SU-DHL-6 (cell line): ENCODE measurements around the gene WAC.

ENCODE experiments used
- EZH2phosphoT487 ChIP-seq: fragments of 200-600 bp; sonication (generic), shearing (Covaris generic); conservative IDR thresholded peaks from 2 replicates; pipeline ENCODE4 v1.6.1; 2018; ENCODE audit warnings: mild to moderate bottlenecking, antibody characterized with exemption, low read length, moderate library complexity, mixed read lengths
- TF ChIP-seq, protein P1 (sequence below): fragments of 200-600 bp; sonication (generic); IDR thresholded peaks from one replicate; pipeline ENCODE4 v1.5.1; 2017; ENCODE audit warnings: antibody characterized with exemption, mild to moderate bottlenecking, low read length, moderate library complexity; ENCODE audit not compliant: insufficient read depth, poor library complexity, severe bottlenecking

- TF ChIP-seq, protein P1, sequence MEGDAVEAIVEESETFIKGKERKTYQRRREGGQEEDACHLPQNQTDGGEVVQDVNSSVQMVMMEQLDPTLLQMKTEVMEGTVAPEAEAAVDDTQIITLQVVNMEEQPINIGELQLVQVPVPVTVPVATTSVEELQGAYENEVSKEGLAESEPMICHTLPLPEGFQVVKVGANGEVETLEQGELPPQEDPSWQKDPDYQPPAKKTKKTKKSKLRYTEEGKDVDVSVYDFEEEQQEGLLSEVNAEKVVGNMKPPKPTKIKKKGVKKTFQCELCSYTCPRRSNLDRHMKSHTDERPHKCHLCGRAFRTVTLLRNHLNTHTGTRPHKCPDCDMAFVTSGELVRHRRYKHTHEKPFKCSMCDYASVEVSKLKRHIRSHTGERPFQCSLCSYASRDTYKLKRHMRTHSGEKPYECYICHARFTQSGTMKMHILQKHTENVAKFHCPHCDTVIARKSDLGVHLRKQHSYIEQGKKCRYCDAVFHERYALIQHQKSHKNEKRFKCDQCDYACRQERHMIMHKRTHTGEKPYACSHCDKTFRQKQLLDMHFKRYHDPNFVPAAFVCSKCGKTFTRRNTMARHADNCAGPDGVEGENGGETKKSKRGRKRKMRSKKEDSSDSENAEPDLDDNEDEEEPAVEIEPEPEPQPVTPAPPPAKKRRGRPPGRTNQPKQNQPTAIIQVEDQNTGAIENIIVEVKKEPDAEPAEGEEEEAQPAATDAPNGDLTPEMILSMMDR, result no peak
- TF ChIP-seq EZH2phosphoT487, result no peak
Observed at GRCh38 chr10:28496481-28496961, 36.4 kb upstream of the WAC start.
